BLaER1 (cell line): Measurements from ENCODE around the gene STXBP3.

Experiments used
- H3K27ac ChIP-seq: shearing (Covaris generic); formaldehyde crosslinking; 2 replicates; pipeline ENCODE4 v1.8.1; 2022
- H3K27me3 ChIP-seq: shearing (Covaris generic); formaldehyde crosslinking; 2 replicates; pipeline ENCODE4 v1.8.1; 2022
- H3K36me3 ChIP-seq: shearing (Covaris generic); formaldehyde crosslinking; 2 replicates; pipeline ENCODE4 v1.8.1; 2022
- H3K4me1 ChIP-seq: shearing (Covaris generic); formaldehyde crosslinking; 2 replicates; pipeline ENCODE4 v1.8.1; 2022
- H3K4me2 ChIP-seq: shearing (Covaris generic); formaldehyde crosslinking; 2 replicates; pipeline ENCODE4 v1.8.1; 2022
- H3K4me3 ChIP-seq: shearing (Covaris generic); formaldehyde crosslinking; 2 replicates; pipeline ENCODE4 v1.8.1; 2022
- H3K9ac ChIP-seq: shearing (Covaris generic); formaldehyde crosslinking; 2 replicates; pipeline ENCODE4 v1.8.1; 2022
- H3K9me3 ChIP-seq: shearing (Covaris generic); formaldehyde crosslinking; 2 replicates; pipeline ENCODE4 v1.8.1; 2022
- H4K20me1 ChIP-seq: shearing (Covaris generic); formaldehyde crosslinking; 2 replicates; pipeline ENCODE4 v1.8.1; 2022
- Cebpa-rat ChIP-seq: shearing (Covaris generic); IDR thresholded peaks from 2 replicates; pipeline ENCODE4 v1.8.1; 2022

The STXBP3 gene

DNA sequence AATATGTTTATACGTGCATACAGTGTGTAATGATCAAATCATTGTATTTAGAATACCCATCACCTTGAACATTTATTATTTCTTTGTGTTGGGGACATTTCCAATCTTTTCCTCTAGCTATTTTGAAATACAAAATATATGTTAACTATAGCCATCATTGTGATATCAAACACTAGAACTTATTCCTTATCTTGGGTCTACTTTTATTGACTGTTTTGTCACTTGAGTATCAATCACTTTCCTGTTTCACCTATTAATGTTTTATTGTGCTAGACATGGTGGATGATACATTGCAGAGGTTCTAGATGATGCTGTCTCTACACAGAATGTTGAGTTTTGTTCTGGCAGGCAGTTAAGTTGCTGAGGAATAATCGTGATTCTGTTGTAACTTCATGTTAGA is 45.9 kb downstream of the STXBP3 start:
- Histone ChIP-seq H3K4me3 (no peak overlapping the region), H3K9me3 (peaks cover 23% of the 10 kb centered on the region), H3K36me3 (peaks cover 65% of the 10 kb centered on the region), H3K27me3 (no peaks in the 10 kb centered on the region), H3K9ac (no peak overlapping the region), H3K4me1 (no peaks in the 10 kb centered on the region), H4K20me1 (no peaks in the 10 kb centered on the region), H3K27ac (no peak overlapping the region), H3K4me2 (no peak overlapping the region)
- no peak for TF ChIP-seq Cebpa-rat

GRCh38 chr1:108799001-108799400 is 52.5 kb downstream of the STXBP3 start:
- Histone ChIP-seq H3K4me3 (no peak overlapping the region), H3K9ac (no peak overlapping the region), H3K27ac (no peak overlapping the region), H3K27me3 (no peaks in the 10 kb centered on the region), H3K4me2 (no peak overlapping the region), H3K4me1 (no peaks in the 10 kb centered on the region), H4K20me1 (no peaks in the 10 kb centered on the region), H3K9me3 (no peaks in the 10 kb centered on the region), H3K36me3 (peaks cover 75% of the 10 kb centered on the region)
- TF ChIP-seq Cebpa-rat: no peak

GRCh38 chr1:108801101-108801500 is 54.6 kb downstream of the STXBP3 start:
- Histone ChIP-seq H3K27ac (no peak overlapping the region), H3K4me2 (no peak overlapping the region), H3K36me3 (peaks cover 72% of the 10 kb centered on the region), H4K20me1 (no peaks in the 10 kb centered on the region), H3K4me1 (no peaks in the 10 kb centered on the region), H3K4me3 (no peak overlapping the region), H3K9me3 (no peaks in the 10 kb centered on the region), H3K9ac (no peak overlapping the region), H3K27me3 (no peaks in the 10 kb centered on the region)
- no peak for TF ChIP-seq Cebpa-rat

GRCh38 chr1:108803548-108803947 is 57.1 kb downstream of the STXBP3 start:
- Histone ChIP-seq H3K36me3 (peaks cover 75% of the 10 kb centered on the region), H3K4me1 (no peaks in the 10 kb centered on the region), H3K9me3 (no peaks in the 10 kb centered on the region), H4K20me1 (no peaks in the 10 kb centered on the region), H3K27ac (no peak overlapping the region), H3K4me3 (no peak overlapping the region), H3K4me2 (no peak overlapping the region), H3K27me3 (no peaks in the 10 kb centered on the region), H3K9ac (no peak overlapping the region)
- no peak for TF ChIP-seq Cebpa-rat

DNA sequence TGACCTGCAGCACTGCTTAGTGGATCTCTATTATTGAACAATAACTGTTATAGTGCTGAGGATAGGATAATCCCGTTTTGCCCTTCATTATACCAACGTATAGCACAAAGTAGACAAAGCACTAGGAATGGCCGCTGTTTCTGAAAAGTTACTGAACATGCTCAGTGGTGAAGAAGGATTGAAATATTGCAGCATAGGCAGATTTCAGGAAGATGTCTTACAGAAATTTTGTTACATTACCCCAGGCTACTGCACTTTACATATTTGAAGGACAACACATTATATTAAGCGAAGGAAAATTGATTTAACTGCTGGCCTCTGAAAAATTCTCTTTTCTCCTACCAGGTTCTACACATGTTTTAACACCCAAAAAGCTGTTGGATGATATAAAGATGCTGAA is 62.0 kb downstream of the STXBP3 start:
- Histone ChIP-seq H3K27ac (no peak overlapping the region), H3K4me1 (no peaks in the 10 kb centered on the region), H3K27me3 (no peaks in the 10 kb centered on the region), H3K9me3 (no peaks in the 10 kb centered on the region), H3K4me2 (no peak overlapping the region), H4K20me1 (no peaks in the 10 kb centered on the region), H3K9ac (no peak overlapping the region), H3K36me3 (peaks cover 51% of the 10 kb centered on the region), H3K4me3 (no peak overlapping the region)
- no peak for TF ChIP-seq Cebpa-rat

DNA sequence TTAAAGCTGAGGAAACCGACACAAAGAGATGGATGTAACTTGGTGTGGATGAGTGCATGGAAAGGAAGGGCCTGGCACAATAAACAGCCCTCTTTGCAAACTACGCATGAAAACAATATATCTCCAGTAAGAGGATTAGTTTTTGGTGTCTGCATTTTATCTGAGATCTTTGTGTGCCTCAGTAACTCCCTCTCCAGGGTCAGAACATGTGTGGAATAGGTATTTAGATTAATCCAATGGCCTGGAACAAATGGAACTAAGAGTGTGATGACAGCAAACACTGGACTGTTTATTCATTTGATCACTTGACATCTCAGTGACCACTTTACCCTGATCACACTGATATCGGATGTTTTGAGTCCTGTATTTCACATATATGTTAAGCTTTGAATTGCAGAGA is 65.1 kb downstream of the STXBP3 start:
- Histone ChIP-seq H3K4me1 (no peaks in the 10 kb centered on the region), H3K4me3 (no peak overlapping the region), H3K9me3 (no peaks in the 10 kb centered on the region), H3K27me3 (no peaks in the 10 kb centered on the region), H4K20me1 (no peaks in the 10 kb centered on the region), H3K36me3 (peaks cover 25% of the 10 kb centered on the region), H3K4me2 (no peak overlapping the region), H3K9ac (no peak overlapping the region), H3K27ac (no peak overlapping the region)
- TF ChIP-seq Cebpa-rat: no peak

GRCh38 chr1:108813326-108813725 is 66.9 kb downstream of the STXBP3 start:
- no peak overlapping the region for H3K4me3 ChIP-seq
- H4K20me1 ChIP-seq: no peaks in the 10 kb centered on the region
- no peak for TF ChIP-seq Cebpa-rat
- H3K36me3 ChIP-seq: peaks cover 8% of the 10 kb centered on the region
- H3K9me3 ChIP-seq: no peaks in the 10 kb centered on the region
- no peak overlapping the region for H3K4me2 ChIP-seq
- no peaks in the 10 kb centered on the region for H3K4me1 ChIP-seq
- H3K9ac ChIP-seq: no peak overlapping the region
- H3K27ac ChIP-seq: no peak overlapping the region
- H3K27me3 ChIP-seq: no peaks in the 10 kb centered on the region

- no peak overlapping the region for H3K27ac ChIP-seq
- no peaks in the 10 kb centered on the region for H3K27me3 ChIP-seq
- no peak for TF ChIP-seq Cebpa-rat
- no peaks in the 10 kb centered on the region for H3K9me3 ChIP-seq
- no peak overlapping the region for H3K4me2 ChIP-seq
- H3K4me3 ChIP-seq: no peak overlapping the region
- no peaks in the 10 kb centered on the region for H3K4me1 ChIP-seq
- peaks cover 5% of the 10 kb centered on the region for H3K36me3 ChIP-seq
- no peak overlapping the region for H3K9ac ChIP-seq
- no peaks in the 10 kb centered on the region for H4K20me1 ChIP-seq
These were observed 68.1 kb downstream of the STXBP3 start for GRCh38 chr1:108814343-108815125.

- H3K27me3 ChIP-seq: no peaks in the 10 kb centered on the region
- no peaks in the 10 kb centered on the region for H3K9me3 ChIP-seq
- H3K4me3 ChIP-seq: no peak overlapping the region
- no peak for TF ChIP-seq Cebpa-rat
- H4K20me1 ChIP-seq: no peaks in the 10 kb centered on the region
- H3K27ac ChIP-seq: no peak overlapping the region
- H3K4me2 ChIP-seq: no peak overlapping the region
- no peaks in the 10 kb centered on the region for H3K4me1 ChIP-seq
- no peak overlapping the region for H3K9ac ChIP-seq
- H3K36me3 ChIP-seq: no peaks in the 10 kb centered on the region
These were observed 69.1 kb downstream of the STXBP3 start for GRCh38 chr1:108815566-108815965.

- H3K9me3 ChIP-seq: no peaks in the 10 kb centered on the region
- H3K27me3 ChIP-seq: no peaks in the 10 kb centered on the region
- no peak overlapping the region for H3K27ac ChIP-seq
- no peaks in the 10 kb centered on the region for H4K20me1 ChIP-seq
- H3K9ac ChIP-seq: no peak overlapping the region
- no peaks in the 10 kb centered on the region for H3K36me3 ChIP-seq
- H3K4me1 ChIP-seq: no peaks in the 10 kb centered on the region
- no peak overlapping the region for H3K4me2 ChIP-seq
- no peak overlapping the region for H3K4me3 ChIP-seq
- no peak for TF ChIP-seq Cebpa-rat
These were observed 69.8 kb downstream of the STXBP3 start for GRCh38 chr1:108816049-108816893.
